GM18873 (cell line): ENCODE data around the gene DLST.

Experiments
- ATAC-seq: cut with Tn5 transposase; IDR thresholded peaks from one replicate; pipeline ENCODE4 v1.9.1; 2021; ENCODE audit warnings: mild to moderate bottlenecking, moderate library complexity, moderate number of reproducible peaks; ENCODE audit not compliant: unreplicated experiment, low FRiP score

Gene DLST

DNA sequence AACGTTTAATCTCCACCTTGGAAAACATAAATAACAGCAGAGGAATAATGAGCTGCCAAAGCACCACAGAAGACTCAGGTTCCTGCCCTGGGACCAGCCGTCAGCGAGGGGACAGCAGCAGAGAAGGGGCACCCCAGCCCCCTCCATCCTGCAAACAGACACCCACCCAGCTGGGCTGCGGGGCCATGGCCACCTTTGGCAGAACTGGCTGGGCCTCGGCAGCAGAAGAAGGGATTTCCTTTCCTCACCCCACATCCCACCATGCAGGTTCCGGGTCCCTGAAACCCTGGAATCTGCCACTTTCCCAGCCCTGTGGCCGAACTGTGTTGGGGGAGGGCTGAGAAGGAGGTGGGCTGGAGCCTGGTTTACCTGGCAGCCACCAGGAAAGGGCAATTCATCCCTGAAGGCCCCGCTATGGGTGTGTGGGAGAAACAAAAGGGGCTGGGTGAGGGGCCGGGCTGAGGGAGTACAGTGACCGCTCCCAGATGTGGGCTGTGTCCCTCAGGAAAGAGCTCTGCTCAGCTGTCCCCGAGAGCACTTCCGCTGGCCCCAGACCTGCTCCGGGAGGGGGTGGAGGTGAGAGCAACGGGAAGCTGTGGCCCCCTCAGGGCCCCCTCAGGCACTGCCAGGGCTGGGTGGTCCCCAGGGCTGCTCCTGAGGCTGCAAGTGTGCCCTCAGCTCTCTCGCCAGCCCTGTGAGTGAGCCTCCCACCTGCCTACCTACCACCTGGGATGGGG lies 69.9 kb downstream of the DLST start:
- no peak for ATAC-seq

DNA sequence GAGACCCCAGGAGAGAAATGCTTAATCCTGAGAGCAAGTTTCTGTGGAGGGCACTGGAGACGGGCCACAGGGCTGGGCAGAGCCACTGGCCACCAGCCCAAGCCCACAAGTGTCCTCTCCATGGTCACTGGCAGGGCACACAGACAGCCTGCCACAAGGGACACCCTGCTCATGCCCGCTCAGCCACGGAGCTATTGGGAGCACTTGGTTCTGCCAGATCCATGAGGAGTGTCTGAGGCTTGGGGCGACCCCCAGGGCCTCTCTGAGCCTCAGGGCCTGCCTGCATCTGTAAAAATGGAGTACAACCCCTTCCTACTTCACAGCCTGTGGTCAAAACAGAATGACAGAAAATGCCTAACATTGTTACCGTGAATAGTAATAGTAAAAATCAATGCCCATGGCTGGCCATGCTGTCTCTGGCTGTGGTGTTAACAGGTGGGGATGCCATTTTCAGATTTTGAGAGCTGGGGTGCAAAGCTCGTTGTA lies 70.5 kb downstream of the DLST start:
- ATAC-seq = no peak

DNA sequence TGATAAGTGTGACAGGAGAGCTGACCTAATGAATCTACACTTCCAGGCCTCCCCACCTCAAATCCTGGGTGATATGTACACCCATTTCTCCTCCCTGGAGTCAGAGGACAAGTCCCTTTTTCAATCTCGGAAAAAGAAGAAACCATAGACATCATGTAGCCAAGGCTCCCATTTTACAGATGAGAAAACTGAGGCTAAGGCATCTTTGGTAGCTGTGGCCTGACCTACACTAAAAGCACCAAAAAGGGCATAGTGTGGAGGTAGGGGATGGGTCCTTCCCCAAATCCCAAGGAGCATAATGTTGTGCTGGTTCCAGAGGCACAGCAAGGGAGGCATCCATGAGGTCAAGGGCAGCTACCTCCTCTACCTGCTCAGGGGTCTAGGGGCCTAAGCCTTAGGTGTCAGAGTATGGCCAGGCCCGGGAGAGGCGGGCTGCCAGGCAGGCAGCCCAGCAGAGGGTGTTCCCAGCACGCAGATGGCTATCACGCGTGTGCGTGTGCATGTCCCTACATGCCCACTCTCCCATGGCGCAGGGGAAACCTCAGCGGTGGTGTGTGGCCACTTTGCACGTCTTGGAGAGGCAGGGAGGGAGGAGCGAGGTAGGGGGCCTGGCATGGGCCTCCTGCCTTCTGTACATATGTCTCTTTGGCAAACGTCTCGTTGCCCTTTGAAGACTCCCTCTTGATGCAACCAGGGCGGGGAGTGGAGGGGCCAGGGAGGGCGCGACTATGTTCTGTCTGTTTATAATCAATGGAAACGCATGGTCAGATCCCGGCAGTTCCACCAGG lies 71.2 kb downstream of the DLST start:
- ATAC-seq = no peak
